ENCODE measurements around the gene STBD1. TPM values are rescaled to one million over a fixed set of nuclear protein-coding genes. Genes with fewer than 3 reads are reported as not detected.
A peak's percentile ranks its signal among the peaks of the same experiment; 100 is the strongest.

Gene STBD1
- polyA plus RNA-seq (2013), result 3.5 TPM

DNA sequence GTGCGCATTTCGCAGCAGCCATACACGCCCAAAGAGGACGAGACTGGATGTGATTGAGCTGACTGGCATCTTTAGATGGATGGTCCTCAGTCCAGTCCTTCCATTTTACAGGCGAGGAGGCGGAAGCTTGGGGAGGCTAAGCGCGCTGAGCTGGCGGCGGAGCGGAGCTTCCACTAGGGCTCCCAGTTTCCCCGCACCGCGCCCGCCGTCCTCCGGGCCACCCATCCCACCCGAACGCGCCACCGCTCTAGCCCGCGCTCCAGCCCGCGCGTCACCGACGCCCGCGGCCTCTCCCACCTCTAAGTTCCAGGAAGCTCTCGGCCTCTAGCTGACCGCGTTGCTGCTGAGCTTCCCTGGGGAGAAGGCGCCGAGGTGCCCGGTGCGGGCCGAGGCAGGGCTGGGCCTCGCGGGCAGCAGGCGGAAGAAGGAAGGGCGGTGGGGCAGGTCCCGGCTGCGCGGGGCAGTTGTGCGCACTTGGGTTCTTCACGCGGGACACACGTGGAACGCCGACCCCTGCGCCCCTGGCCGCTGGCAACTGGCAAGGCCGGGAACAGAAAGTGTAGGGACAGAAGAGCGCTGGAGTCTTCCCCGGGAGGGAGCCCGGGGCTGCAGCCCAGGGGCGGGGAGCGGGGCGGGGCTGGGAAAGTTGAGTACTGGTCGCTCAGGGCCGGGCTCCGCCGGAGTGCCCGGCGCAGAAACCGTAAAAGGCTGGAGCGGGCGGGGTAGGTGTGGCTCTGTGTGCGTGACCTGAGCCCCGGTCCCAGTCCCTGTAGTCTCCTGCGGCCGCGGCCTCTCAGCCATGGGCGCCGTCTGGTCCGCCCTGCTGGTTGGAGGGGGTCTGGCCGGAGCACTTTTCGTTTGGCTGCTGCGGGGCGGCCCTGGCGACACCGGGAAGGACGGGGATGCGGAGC, at the start of gene STBD1:
TSS of gene STBD1 (plus strand) at position 763 of the 911 bp plus-strand sequence. CDS start at position 800, 37 bp downstream.
- peak within 1 kb of the TSS in 1 of 2 experiments; percentile 49 for H3K27ac ChIP-seq (ENCODE audit: insufficient read depth in 1 of 2, low read depth in 1 of 2, low read length in 2 of 2, poor library complexity in 1 of 2, severe bottlenecking in 2 of 2)
- H3K36me3 ChIP-seq (ENCODE audit: control insufficient read depth in 4 of 4, insufficient read depth in 4 of 4, low read length in 3 of 4), result peaks cover 3 to 11% (median 7%) of the 10 kb centered on the region in 4 experiments
- no peaks in the 10 kb centered on the region for H3K9me3 ChIP-seq (ENCODE audit: control extremely low read depth in 1 of 5, control insufficient read depth in 4 of 5, insufficient read depth in 2 of 5, low read depth in 1 of 5, low read length in 4 of 5)
- DNase-seq, result peak; percentile 39 to 74 (median 58)
- no peaks in the 10 kb centered on the region for H3K27me3 ChIP-seq (replicated peaks in 2 of 5; ENCODE audit: control insufficient read depth in 4 of 5, insufficient read depth in 5 of 5, low read length in 4 of 5)
- H3K4me3 ChIP-seq (ENCODE audit: control insufficient read depth in 1 of 7, extremely low read depth in 1 of 7, insufficient read depth in 4 of 7, low read depth in 2 of 7, low read length in 6 of 7), result peak within 1 kb of the TSS; percentile 74 to 91 (median 84)
- ChIA-PET POLR2A (interaction anchor here (1.4 kb wide), 1 partner anchor 59 kb away, joined by 3 read pairs; no protein-coding TSS in a partner anchor), CTCF (interaction anchor here (0.7 to 5.6 kb wide), 19 partner anchors 10 to 129 kb away, joined by 3 to 40 read pairs (median 4); partner anchors contain the start of genes SCARB2 and SHROOM3)
- WGBS (ENCODE audit: insufficient coverage), result 0% methylated on average over 67 of the region's 85 CpGs
- H3K4me1 ChIP-seq (ENCODE audit: control extremely low read depth in 1 of 4, control insufficient read depth in 4 of 4, insufficient read depth in 4 of 4, low read length in 3 of 4), result peaks cover 18 to 53% (median 41%) of the 10 kb centered on the region in 4 experiments

DNA sequence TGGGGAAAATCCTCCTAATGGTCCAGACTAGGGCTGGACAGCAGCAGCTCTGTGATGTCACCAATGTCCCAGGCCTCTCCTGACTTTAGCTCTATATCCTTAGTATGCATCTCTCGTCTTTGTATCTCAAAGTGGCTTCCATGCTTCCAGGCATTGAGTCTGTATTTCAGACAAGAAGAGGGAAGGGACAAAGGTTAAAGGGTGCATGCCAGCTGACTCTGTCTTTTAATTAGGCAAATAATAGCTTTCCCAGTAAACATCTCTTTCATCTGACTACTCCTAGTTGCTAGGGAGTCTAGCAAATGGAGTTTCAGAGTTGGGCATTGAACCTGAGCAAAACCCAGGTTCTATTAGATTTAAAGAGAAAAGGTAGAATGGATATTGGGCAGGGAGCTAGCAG, 49.6 kb upstream of the STBD1 start:
- CTCF ChIA-PET, result interaction anchor here (1.1 to 2.1 kb wide), 6 partner anchors 13 to 122 kb away, joined by 3 to 8 read pairs (median 4); no protein-coding TSS in a partner anchor
- H3K27me3 ChIP-seq (replicated peaks in 2 of 5; ENCODE audit: control insufficient read depth in 4 of 5, insufficient read depth in 5 of 5, low read length in 4 of 5), result no peaks in the 10 kb centered on the region
- DNase-seq, result no peak
- no peaks in the 10 kb centered on the region for H3K36me3 ChIP-seq (ENCODE audit: control insufficient read depth in 4 of 4, insufficient read depth in 4 of 4, low read length in 3 of 4)
- WGBS (ENCODE audit: insufficient coverage), result 100% methylated on average over 1 of the region's 1 CpG
- POLR2A ChIA-PET, result interaction anchor here (0.8 kb wide), 1 partner anchor 12 kb away, joined by 4 read pairs; no protein-coding TSS in a partner anchor
- no peak overlapping the region for H3K27ac ChIP-seq (ENCODE audit: insufficient read depth in 1 of 2, low read depth in 1 of 2, low read length in 2 of 2, poor library complexity in 1 of 2, severe bottlenecking in 2 of 2)
- peaks cover 0 to 26% (median 11%) of the 10 kb centered on the region in 4 experiments for H3K4me1 ChIP-seq (ENCODE audit: control extremely low read depth in 1 of 4, control insufficient read depth in 4 of 4, insufficient read depth in 4 of 4, low read length in 3 of 4)
- no peaks in the 10 kb centered on the region for H3K9me3 ChIP-seq (ENCODE audit: control extremely low read depth in 1 of 5, control insufficient read depth in 4 of 5, insufficient read depth in 2 of 5, low read depth in 1 of 5, low read length in 4 of 5)
- H3K4me3 ChIP-seq (ENCODE audit: control insufficient read depth in 1 of 7, extremely low read depth in 1 of 7, insufficient read depth in 4 of 7, low read depth in 2 of 7, low read length in 6 of 7), result no peak overlapping the region

DNA sequence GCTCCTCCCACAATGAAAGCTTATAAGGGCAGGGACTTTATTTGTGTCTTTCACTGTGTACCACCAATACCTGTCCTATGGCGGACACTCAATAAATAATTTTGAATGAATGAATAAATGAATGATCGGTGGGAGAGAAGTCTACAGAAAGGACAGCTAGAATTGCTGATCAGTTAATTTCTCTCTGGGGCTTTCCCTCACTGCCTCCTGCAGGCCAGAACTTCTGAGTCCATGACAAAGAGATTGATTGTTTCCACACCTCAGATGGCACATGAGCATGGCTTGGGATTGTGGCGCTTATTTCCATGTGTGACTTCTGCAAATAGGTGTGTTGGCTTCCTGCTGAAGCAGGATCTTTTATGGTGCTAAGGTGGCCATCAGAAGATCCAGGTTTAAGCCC, 48.7 kb upstream of the STBD1 start:
- ChIA-PET CTCF (interaction anchor here (0.6 to 2.1 kb wide), 6 partner anchors 12 to 308 kb away, joined by 3 to 8 read pairs (median 3); no protein-coding TSS in a partner anchor), POLR2A (no interaction called here)
- Histone ChIP-seq H3K4me1 (ENCODE audit: control extremely low read depth in 1 of 4, control insufficient read depth in 4 of 4, insufficient read depth in 4 of 4, low read length in 3 of 4) (peaks cover 0 to 25% (median 8%) of the 10 kb centered on the region in 4 experiments), H3K4me3 (ENCODE audit: control insufficient read depth in 1 of 7, extremely low read depth in 1 of 7, insufficient read depth in 4 of 7, low read depth in 2 of 7, low read length in 6 of 7) (no peak overlapping the region), H3K9me3 (ENCODE audit: control extremely low read depth in 1 of 5, control insufficient read depth in 4 of 5, insufficient read depth in 2 of 5, low read depth in 1 of 5, low read length in 4 of 5) (no peaks in the 10 kb centered on the region), H3K27me3 (replicated peaks in 2 of 5; ENCODE audit: control insufficient read depth in 4 of 5, insufficient read depth in 5 of 5, low read length in 4 of 5) (no peaks in the 10 kb centered on the region), H3K27ac (ENCODE audit: insufficient read depth in 1 of 2, low read depth in 1 of 2, low read length in 2 of 2, poor library complexity in 1 of 2, severe bottlenecking in 2 of 2) (no peak overlapping the region), H3K36me3 (ENCODE audit: control insufficient read depth in 4 of 4, insufficient read depth in 4 of 4, low read length in 3 of 4) (no peaks in the 10 kb centered on the region)
- 95% methylated on average over 2 of the region's 3 CpGs for WGBS (ENCODE audit: insufficient coverage)
- DNase-seq, result no peak

DNA sequence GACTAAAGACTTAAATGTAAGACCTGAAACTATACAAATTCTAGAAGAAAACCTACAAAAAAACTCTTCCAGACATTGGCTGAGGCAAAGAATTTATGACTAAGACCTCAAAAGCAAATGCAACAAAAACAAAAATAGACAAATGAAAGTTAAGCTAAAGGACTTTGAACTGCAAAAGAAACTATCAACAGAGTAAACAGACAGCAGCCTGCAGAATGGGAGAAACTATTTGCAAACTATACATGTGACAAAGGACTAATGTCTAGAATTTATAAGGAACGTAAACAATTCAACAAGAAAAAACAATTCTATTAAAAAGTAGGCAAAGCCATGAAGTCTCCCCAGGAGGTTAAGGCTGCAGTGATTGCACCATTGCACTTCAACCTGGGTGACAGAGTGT, 46.0 kb upstream of the STBD1 start:
- no peak overlapping the region for H3K27ac ChIP-seq (ENCODE audit: insufficient read depth in 1 of 2, low read depth in 1 of 2, low read length in 2 of 2, poor library complexity in 1 of 2, severe bottlenecking in 2 of 2)
- no peaks in the 10 kb centered on the region for H3K27me3 ChIP-seq (replicated peaks in 2 of 5; ENCODE audit: control insufficient read depth in 4 of 5, insufficient read depth in 5 of 5, low read length in 4 of 5)
- no peak overlapping the region for H3K4me3 ChIP-seq (ENCODE audit: control insufficient read depth in 1 of 7, extremely low read depth in 1 of 7, insufficient read depth in 4 of 7, low read depth in 2 of 7, low read length in 6 of 7)
- no peaks in the 10 kb centered on the region for H3K36me3 ChIP-seq (ENCODE audit: control insufficient read depth in 4 of 4, insufficient read depth in 4 of 4, low read length in 3 of 4)
- POLR2A ChIA-PET, result no interaction called here
- peaks cover 0 to 21% (median 6%) of the 10 kb centered on the region in 4 experiments for H3K4me1 ChIP-seq (ENCODE audit: control extremely low read depth in 1 of 4, control insufficient read depth in 4 of 4, insufficient read depth in 4 of 4, low read length in 3 of 4)
- WGBS (ENCODE audit: insufficient coverage), result no CpG with 5 or more reads among the region's 1 CpG
- H3K9me3 ChIP-seq (ENCODE audit: control extremely low read depth in 1 of 5, control insufficient read depth in 4 of 5, insufficient read depth in 2 of 5, low read depth in 1 of 5, low read length in 4 of 5), result no peaks in the 10 kb centered on the region
- no peak for DNase-seq
- CTCF ChIA-PET, result interaction anchor here (1.0 kb wide), 1 partner anchor 117 kb away, joined by 4 read pairs; no protein-coding TSS in a partner anchor

DNA sequence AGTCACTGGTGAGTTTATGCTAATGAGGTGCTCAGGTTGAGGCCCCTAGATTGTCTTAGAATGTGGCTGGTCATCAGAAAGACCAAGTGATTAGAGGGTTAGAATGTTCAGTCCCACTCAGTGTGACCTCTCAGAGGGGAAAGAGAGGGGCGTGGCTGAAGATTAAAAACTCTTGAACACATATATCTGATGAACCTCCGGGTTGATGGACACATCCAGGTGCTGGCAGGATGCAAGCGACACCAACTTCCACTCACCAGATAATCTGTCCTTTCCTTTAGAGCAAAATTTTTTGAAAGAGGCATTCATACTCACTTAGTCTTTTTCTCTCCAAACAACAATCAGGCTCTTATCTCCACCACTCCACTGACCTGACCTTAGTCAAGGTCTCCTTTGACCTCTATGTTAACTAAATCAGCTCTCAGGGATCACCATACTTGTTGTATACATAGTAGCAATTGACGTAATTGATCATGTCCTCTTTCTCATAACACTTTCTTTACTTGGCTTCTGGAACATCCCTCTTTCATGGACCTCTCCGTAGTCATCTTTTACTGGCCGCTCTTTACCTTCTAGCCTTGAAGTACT, 40.8 kb upstream of the STBD1 start:
- Histone ChIP-seq H3K4me1 (ENCODE audit: control extremely low read depth in 1 of 4, control insufficient read depth in 4 of 4, insufficient read depth in 4 of 4, low read length in 3 of 4) (no peaks in the 10 kb centered on the region), H3K9me3 (ENCODE audit: control extremely low read depth in 1 of 5, control insufficient read depth in 4 of 5, insufficient read depth in 2 of 5, low read depth in 1 of 5, low read length in 4 of 5) (no peaks in the 10 kb centered on the region), H3K4me3 (ENCODE audit: control insufficient read depth in 1 of 7, extremely low read depth in 1 of 7, insufficient read depth in 4 of 7, low read depth in 2 of 7, low read length in 6 of 7) (no peak overlapping the region), H3K36me3 (ENCODE audit: control insufficient read depth in 4 of 4, insufficient read depth in 4 of 4, low read length in 3 of 4) (no peaks in the 10 kb centered on the region), H3K27ac (ENCODE audit: insufficient read depth in 1 of 2, low read depth in 1 of 2, low read length in 2 of 2, poor library complexity in 1 of 2, severe bottlenecking in 2 of 2) (no peak overlapping the region), H3K27me3 (replicated peaks in 2 of 5; ENCODE audit: control insufficient read depth in 4 of 5, insufficient read depth in 5 of 5, low read length in 4 of 5) (no peaks in the 10 kb centered on the region)
- ChIA-PET POLR2A (no interaction called here), CTCF (interaction anchor here (1.0 kb wide), 1 partner anchor 9 kb away, joined by 3 read pairs; no protein-coding TSS in a partner anchor)
- no peak for DNase-seq
- 96% methylated on average over 5 of the region's 6 CpGs for WGBS (ENCODE audit: insufficient coverage)

DNA sequence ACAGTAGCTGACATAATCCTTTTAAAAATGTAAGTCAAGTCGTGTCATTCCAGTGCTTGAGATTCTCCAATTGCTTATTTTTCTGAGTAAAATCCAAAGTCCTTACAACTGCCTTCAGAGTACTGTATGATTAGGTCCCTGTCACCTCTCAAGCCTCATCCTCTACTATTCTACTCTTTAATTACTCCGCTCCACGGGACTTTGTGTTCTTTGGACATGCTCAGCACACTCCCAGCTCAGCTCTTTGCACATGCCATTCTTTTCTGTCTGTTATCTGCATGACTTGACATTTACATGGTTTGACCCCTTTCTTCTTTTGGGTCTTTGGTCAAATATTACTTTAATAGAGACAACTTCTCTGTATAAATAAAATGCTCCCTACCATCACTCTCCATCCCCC, 39.9 kb upstream of the STBD1 start:
- H3K4me3 ChIP-seq (ENCODE audit: control insufficient read depth in 1 of 7, extremely low read depth in 1 of 7, insufficient read depth in 4 of 7, low read depth in 2 of 7, low read length in 6 of 7), result no peak overlapping the region
- DNase-seq, result no peak
- ChIA-PET POLR2A (no interaction called here), CTCF (interaction anchor here (1.0 kb wide), 1 partner anchor 8 kb away, joined by 3 read pairs; no protein-coding TSS in a partner anchor)
- 100% methylated on average over 3 of the region's 3 CpGs for WGBS (ENCODE audit: insufficient coverage)
- H3K27me3 ChIP-seq (replicated peaks in 2 of 5; ENCODE audit: control insufficient read depth in 4 of 5, insufficient read depth in 5 of 5, low read length in 4 of 5), result no peaks in the 10 kb centered on the region
- H3K36me3 ChIP-seq (ENCODE audit: control insufficient read depth in 4 of 4, insufficient read depth in 4 of 4, low read length in 3 of 4), result no peaks in the 10 kb centered on the region
- peaks cover 0 to 5% (median 0%) of the 10 kb centered on the region in 4 experiments for H3K4me1 ChIP-seq (ENCODE audit: control extremely low read depth in 1 of 4, control insufficient read depth in 4 of 4, insufficient read depth in 4 of 4, low read length in 3 of 4)
- no peaks in the 10 kb centered on the region for H3K9me3 ChIP-seq (ENCODE audit: control extremely low read depth in 1 of 5, control insufficient read depth in 4 of 5, insufficient read depth in 2 of 5, low read depth in 1 of 5, low read length in 4 of 5)
- no peak overlapping the region for H3K27ac ChIP-seq (ENCODE audit: insufficient read depth in 1 of 2, low read depth in 1 of 2, low read length in 2 of 2, poor library complexity in 1 of 2, severe bottlenecking in 2 of 2)

Data from common myeloid progenitor, CD34-positive (primary cell).